CD14-positive monocyte (primary cell): ENCODE results near the gene SYS1. TPM values are rescaled to one million over a fixed set of nuclear protein-coding genes. Genes with fewer than 3 reads are reported as not detected.
A peak's percentile ranks its signal among the peaks of the same experiment; 100 is the strongest.

ENCODE experiments used
- DNase-seq, 3 donors: peaks; one replicate each; pipeline ENCODE4 v3.0.0-alpha.2; 2011 to 2022
- H2AFZ ChIP-seq: 2 replicates; pipeline ENCODE4 v1.6.0; 2012; ENCODE audit warnings: mild to moderate bottlenecking, low read depth, low read length, inconsistent platforms; ENCODE audit not compliant: insufficient read depth, poor library complexity, severe bottlenecking
- H3K27ac ChIP-seq, 2 donors: 1 replicate in 1 of 2; 2 replicates in 1 of 2; pipeline ENCODE4 v1.5.1; 2012 to 2013; ENCODE audit warnings: low read length in 2 of 2, control low read depth in 1 of 2, inconsistent platforms in 1 of 2, low read depth in 1 of 2, mild to moderate bottlenecking in 1 of 2
- H3K27me3 ChIP-seq, 2 donors: one replicate each; pipeline versions ENCODE4 v1.6.0 to v1.6.1; 2011 to 2013; ENCODE audit warnings: low read length in 2 of 2; ENCODE audit not compliant: control insufficient read depth in 2 of 2, insufficient read depth in 2 of 2
- H3K36me3 ChIP-seq, 2 donors: replicated peaks in 1 of 2; 1 replicate in 1 of 2; 2 replicates in 1 of 2; pipeline versions ENCODE4 v1.5.1 to v1.6.1; 2012 to 2013; ENCODE audit warnings: low read length in 2 of 2, control low read depth in 1 of 2, inconsistent platforms in 1 of 2, mild to moderate bottlenecking in 1 of 2; ENCODE audit not compliant: insufficient read depth in 2 of 2, control insufficient read depth in 1 of 2
- H3K4me1 ChIP-seq, 2 donors: 1 replicate in 1 of 2; 2 replicates in 1 of 2; pipeline versions ENCODE4 v1.5.1 to v1.6.1; 2012 to 2013; ENCODE audit warnings: low read length in 2 of 2, control low read depth in 1 of 2, inconsistent platforms in 1 of 2, mild to moderate bottlenecking in 1 of 2, moderate library complexity in 1 of 2; ENCODE audit not compliant: insufficient read depth in 2 of 2, control insufficient read depth in 1 of 2
- H3K4me2 ChIP-seq: replicated peaks from 2 replicates; pipeline ENCODE3; 2012; ENCODE audit warnings: low read length, moderate library complexity, mild to moderate bottlenecking; ENCODE audit not compliant: poor library complexity, severe bottlenecking; ENCODE audit errors: extremely low read depth
- H3K4me3 ChIP-seq, 3 experiments: fragments of 200-600 bp in 1 of 3; sonication (generic) in 1 of 3; replicated peaks in 1 of 3; 1 replicate in 2 of 3; 2 replicates in 1 of 3; pipeline ENCODE4 v1.5.1; 2011 to 2013; ENCODE audit warnings: low read length in 3 of 3, mild to moderate bottlenecking in 3 of 3, control low read depth in 2 of 3, low read depth in 2 of 3, inconsistent platforms in 1 of 3, moderate library complexity in 1 of 3
- H3K79me2 ChIP-seq: 2 replicates; pipeline ENCODE4 v1.6.0; 2012; ENCODE audit warnings: mild to moderate bottlenecking, control low read depth, inconsistent platforms, low read length, moderate library complexity; ENCODE audit not compliant: insufficient read depth
- H3K9ac ChIP-seq: 2 replicates; pipeline ENCODE4 v1.6.0; 2017; ENCODE audit warnings: low read length, mild to moderate bottlenecking; ENCODE audit not compliant: insufficient read depth, poor library complexity, severe bottlenecking
- H3K9me3 ChIP-seq, 2 donors: replicated peaks in 1 of 2; 1 replicate in 1 of 2; 2 replicates in 1 of 2; pipeline versions ENCODE4 v1.5.1 to v1.6.1; 2012 to 2013; ENCODE audit warnings: low read length in 2 of 2, control low read depth in 1 of 2; ENCODE audit not compliant: control insufficient read depth in 1 of 2, insufficient read depth in 1 of 2
- H4K20me1 ChIP-seq: 2 replicates; pipeline ENCODE4 v1.6.0; 2012; ENCODE audit warnings: mild to moderate bottlenecking, low read length, control low read depth, moderate library complexity; ENCODE audit not compliant: insufficient read depth
- H3K27ac Mint-ChIP-seq, 7 donors: one replicate each; pipeline ENCODE4 v1.8.0; 2020; ENCODE audit warnings: mild to moderate bottlenecking in 7 of 7, mixed read lengths in 7 of 7, moderate library complexity in 6 of 7, inconsistent platforms in 2 of 7
- H3K27me3 Mint-ChIP-seq, 3 donors: one replicate each; pipeline ENCODE4 v1.8.0; 2021 to 2022; ENCODE audit warnings: low read depth in 3 of 3, mild to moderate bottlenecking in 3 of 3, mixed read lengths in 3 of 3, moderate library complexity in 3 of 3, inconsistent platforms in 1 of 3
- H3K36me3 Mint-ChIP-seq, 2 donors: one replicate each; pipeline ENCODE4 v1.8.0; 2020; ENCODE audit warnings: mixed read lengths in 2 of 2, inconsistent platforms in 1 of 2, mild to moderate bottlenecking in 1 of 2
- H3K4me1 Mint-ChIP-seq: one replicate; pipeline ENCODE4 v1.8.0; 2020; ENCODE audit warnings: mild to moderate bottlenecking, mixed read lengths
- H3K4me3 Mint-ChIP-seq, 2 donors: one replicate each; pipeline ENCODE4 v1.8.0; 2020; ENCODE audit warnings: mild to moderate bottlenecking in 2 of 2, mixed read lengths in 2 of 2, moderate library complexity in 1 of 2
- H3K9me3 Mint-ChIP-seq, 7 donors: one replicate each; pipeline ENCODE4 v1.8.0; 2020 to 2022; ENCODE audit warnings: mixed read lengths in 7 of 7, mild to moderate bottlenecking in 6 of 7, moderate library complexity in 6 of 7, inconsistent platforms in 2 of 7
- WGBS: methylation state at CpG from one replicate; pipeline ENCODE4 v1.1.5; 2013; ENCODE audit warnings: missing lambda C conversion rate; ENCODE audit not compliant: insufficient coverage; 5-methylcytosine and 5-hydroxymethylcytosine counted together
- intact Hi-C, 2 donors: fragments of 100-400 bp; cut with micrococcal nuclease; formaldehyde crosslinking; loops; one replicate each; pipeline versions ENCODE4 v1.15.0 to v1.15.1; 2023
- polyA plus RNA-seq, 3 donors: library from polyadenylated mRNA; depleted of rRNA in 1 of 3; unstranded in 2 of 3; stranded (reverse) in 1 of 3; fragments of 300-500 nt in 2 of 3; fragments of >200 nt in 1 of 3; fragmentation: Illumina TruSeq in 2 of 3; gene quantifications; 1 replicate in 2 of 3; 2 replicates in 1 of 3; pipeline ENCODE4 v1.2.3, GENCODE V29; 2012 to 2021
- TF ChIP-seq, protein P1 (sequence below): fragments of 200-600 bp; IDR thresholded peaks from one replicate; pipeline ENCODE4 v1.8.0; 2022; ENCODE audit warnings: antibody characterized with exemption, mild to moderate bottlenecking

The SYS1 gene
- polyA plus RNA-seq, 3 donors: 16.8 to 23.1 (median 22.1) TPM

DNA sequence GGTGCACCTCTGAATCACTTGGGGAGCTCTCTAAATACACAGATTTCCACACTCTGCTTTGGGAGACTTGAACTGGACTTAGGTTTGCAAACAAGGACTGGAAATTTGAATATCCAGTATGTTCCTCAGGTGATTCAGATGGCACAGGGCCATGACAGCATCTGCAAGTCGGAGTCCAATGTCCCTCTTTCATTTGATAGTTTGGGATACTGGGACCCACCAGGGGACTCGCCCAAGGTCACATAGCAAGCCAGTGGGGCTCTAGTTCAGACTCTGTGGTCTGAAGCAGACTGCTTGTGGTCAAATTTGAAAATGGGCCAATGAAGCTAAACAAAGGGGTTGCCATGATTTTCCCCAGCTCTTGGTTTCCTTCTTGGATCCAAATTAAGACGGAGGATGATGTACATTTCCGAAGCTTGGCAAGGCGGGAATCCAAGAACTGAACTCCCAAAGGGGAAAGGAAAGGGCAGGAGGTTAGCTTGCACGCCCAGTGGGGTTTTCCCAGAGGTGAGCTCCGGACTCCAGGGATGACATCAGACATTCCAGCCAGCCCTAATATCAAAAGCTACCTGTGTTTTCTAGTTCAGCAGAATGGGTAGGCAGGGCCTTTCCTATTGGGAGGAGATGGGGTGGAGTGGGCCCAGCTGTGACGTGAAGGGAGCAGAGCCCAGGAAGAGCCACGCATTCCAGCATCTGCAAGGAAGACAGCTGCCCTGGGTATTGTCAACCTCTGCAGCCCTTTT is 3.4 kb upstream of the SYS1 start:
- no peak overlapping the region for H3K27ac Mint-ChIP-seq
- Histone ChIP-seq H3K4me1 (peaks cover 46 to 61% of the 10 kb centered on the region in 2 donors), H3K4me3 (no peak overlapping the region), H3K27ac (no peak overlapping the region), H3K9me3 (no peaks in the 10 kb centered on the region), H2AFZ (no peak overlapping the region), H3K36me3 (no peaks in the 10 kb centered on the region), H3K27me3 (no peaks in the 10 kb centered on the region), H3K9ac (no peak overlapping the region), H4K20me1 (peaks cover 13% of the 10 kb centered on the region), H3K79me2 (peaks cover 11% of the 10 kb centered on the region), H3K4me2 (no peak overlapping the region)
- WGBS: 94% methylated on average over 5 of the region's 9 CpGs
- peaks cover 53% of the 10 kb centered on the region for H3K4me1 Mint-ChIP-seq
- peaks cover 0 to 3% (median 0%) of the 10 kb centered on the region in 7 donors for H3K9me3 Mint-ChIP-seq
- TF ChIP-seq, protein P1, sequence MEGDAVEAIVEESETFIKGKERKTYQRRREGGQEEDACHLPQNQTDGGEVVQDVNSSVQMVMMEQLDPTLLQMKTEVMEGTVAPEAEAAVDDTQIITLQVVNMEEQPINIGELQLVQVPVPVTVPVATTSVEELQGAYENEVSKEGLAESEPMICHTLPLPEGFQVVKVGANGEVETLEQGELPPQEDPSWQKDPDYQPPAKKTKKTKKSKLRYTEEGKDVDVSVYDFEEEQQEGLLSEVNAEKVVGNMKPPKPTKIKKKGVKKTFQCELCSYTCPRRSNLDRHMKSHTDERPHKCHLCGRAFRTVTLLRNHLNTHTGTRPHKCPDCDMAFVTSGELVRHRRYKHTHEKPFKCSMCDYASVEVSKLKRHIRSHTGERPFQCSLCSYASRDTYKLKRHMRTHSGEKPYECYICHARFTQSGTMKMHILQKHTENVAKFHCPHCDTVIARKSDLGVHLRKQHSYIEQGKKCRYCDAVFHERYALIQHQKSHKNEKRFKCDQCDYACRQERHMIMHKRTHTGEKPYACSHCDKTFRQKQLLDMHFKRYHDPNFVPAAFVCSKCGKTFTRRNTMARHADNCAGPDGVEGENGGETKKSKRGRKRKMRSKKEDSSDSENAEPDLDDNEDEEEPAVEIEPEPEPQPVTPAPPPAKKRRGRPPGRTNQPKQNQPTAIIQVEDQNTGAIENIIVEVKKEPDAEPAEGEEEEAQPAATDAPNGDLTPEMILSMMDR: no peak
- peaks cover 0 to 2% (median 0%) of the 10 kb centered on the region in 3 donors for H3K27me3 Mint-ChIP-seq
- H3K4me3 Mint-ChIP-seq: no peak overlapping the region
- intact Hi-C loops: loop anchor here in 1 of 2 donors (5.0 kb wide), 1 partner anchor 37 kb away; no protein-coding TSS in a partner anchor
- no peak for DNase-seq
- no peaks in the 10 kb centered on the region for H3K36me3 Mint-ChIP-seq

DNA sequence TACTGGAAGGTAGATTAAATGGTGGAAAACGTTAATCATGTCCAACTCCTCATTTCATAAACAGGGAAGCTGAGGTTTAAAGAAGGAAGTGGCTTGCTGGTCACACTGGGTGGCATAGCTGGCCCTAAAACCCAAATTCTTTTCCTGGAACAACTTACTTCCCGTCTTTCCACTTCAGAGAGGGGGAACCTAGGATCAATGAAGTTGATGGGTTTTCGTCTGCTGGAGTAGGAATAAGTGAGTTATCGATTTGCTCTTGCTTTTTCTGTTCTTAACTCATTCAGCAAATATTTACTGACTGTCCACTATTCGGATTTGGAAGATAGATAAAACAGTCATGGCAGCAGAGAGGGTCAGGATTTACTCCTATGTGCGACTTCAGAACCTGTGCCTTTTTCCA is 1.2 kb upstream of the SYS1 start:
- Mint-ChIP-seq H3K36me3 (peaks cover 15 to 17% of the 10 kb centered on the region in 2 donors), H3K4me1 (peaks cover 53% of the 10 kb centered on the region), H3K27ac (peak overlapping the region; percentile 62 to 100 (median 78)), H3K4me3 (peak overlapping the region in 1 of 2 donors; percentile 57), H3K27me3 (peaks cover 0 to 2% (median 0%) of the 10 kb centered on the region in 3 donors), H3K9me3 (peaks cover 0 to 3% (median 0%) of the 10 kb centered on the region in 7 donors)
- H3K27ac ChIP-seq: peak overlapping the region in 1 of 2 donors; percentile 45
- intact Hi-C loops: loop anchor here in 1 of 2 donors (5.0 kb wide), 1 partner anchor 39 kb away; no protein-coding TSS in a partner anchor
- no CpG with 5 or more reads among the region's 6 CpGs for WGBS
- peaks cover 16 to 21% of the 10 kb centered on the region in 2 donors for H3K36me3 ChIP-seq
- no peak overlapping the region for H3K9ac ChIP-seq
- DNase-seq: peak in 2 of 3 donors; percentile 71 to 73
- H3K4me3 ChIP-seq: peak overlapping the region in 1 of 3 experiments; percentile 49
- H3K79me2 ChIP-seq: peaks cover 20% of the 10 kb centered on the region
- H2AFZ ChIP-seq: no peak overlapping the region
- H4K20me1 ChIP-seq: peaks cover 32% of the 10 kb centered on the region
- peak overlapping the region; percentile 59 for H3K4me2 ChIP-seq
- TF ChIP-seq, protein P1: no peak
- H3K4me1 ChIP-seq: peaks cover 46 to 56% of the 10 kb centered on the region in 2 donors
- no peaks in the 10 kb centered on the region for H3K9me3 ChIP-seq
- no peaks in the 10 kb centered on the region for H3K27me3 ChIP-seq
